ENCODE measurements around the gene SLC44A5.

DNA sequence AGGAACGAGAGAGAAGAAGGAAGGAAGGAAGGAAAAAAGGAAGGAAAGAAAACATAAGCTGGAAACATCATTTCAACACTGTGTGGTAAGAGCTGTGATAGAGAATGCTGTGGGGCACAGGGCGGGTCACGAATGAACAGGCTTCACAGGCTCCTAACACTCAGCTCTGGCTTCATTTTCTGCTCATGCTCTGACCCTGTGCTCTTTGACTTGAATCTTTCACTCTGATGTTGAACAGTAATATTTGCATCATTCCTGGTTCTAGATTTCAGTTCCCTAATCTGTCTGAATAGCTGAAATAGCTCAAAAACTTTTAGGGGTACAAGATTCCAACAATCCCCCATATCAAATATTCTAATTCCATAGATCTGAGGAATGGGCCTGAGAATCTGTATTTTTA is 269.4 kb downstream of the SLC44A5 start:
- TF ChIP-seq, protein P1, sequence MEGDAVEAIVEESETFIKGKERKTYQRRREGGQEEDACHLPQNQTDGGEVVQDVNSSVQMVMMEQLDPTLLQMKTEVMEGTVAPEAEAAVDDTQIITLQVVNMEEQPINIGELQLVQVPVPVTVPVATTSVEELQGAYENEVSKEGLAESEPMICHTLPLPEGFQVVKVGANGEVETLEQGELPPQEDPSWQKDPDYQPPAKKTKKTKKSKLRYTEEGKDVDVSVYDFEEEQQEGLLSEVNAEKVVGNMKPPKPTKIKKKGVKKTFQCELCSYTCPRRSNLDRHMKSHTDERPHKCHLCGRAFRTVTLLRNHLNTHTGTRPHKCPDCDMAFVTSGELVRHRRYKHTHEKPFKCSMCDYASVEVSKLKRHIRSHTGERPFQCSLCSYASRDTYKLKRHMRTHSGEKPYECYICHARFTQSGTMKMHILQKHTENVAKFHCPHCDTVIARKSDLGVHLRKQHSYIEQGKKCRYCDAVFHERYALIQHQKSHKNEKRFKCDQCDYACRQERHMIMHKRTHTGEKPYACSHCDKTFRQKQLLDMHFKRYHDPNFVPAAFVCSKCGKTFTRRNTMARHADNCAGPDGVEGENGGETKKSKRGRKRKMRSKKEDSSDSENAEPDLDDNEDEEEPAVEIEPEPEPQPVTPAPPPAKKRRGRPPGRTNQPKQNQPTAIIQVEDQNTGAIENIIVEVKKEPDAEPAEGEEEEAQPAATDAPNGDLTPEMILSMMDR (IDR thresholded peaks at IDR 0.05), result no peak
- no peak for TF ChIP-seq POLR2A (IDR thresholded peaks at IDR 0.05)
